HepG2 (cell line): ENCODE results near the gene SH3BGR. TPM values are rescaled to one million over a fixed set of nuclear protein-coding genes. Genes with fewer than 3 reads are reported as not detected.

ENCODE experiments used
- ATAC-seq: fragments of 200-7000 bp; cut with Tn5 transposase; 3 replicates; pipeline ENCODE4 v1.9.1; 2020; ENCODE audit warnings: mild to moderate bottlenecking, moderate library complexity
- BruUV-seq: library from RNA; stranded (reverse); fragments of 400-500 nt; replicated peaks from 2 replicates; lab custom pipeline; 2021; lab: Mats Ljungman, UMichigan
- CTCF ChIA-PET: fragments of 300-600 bp; formaldehyde crosslinking; extraction: SDS; loops from one replicate; lab custom pipeline; 2021; ENCODE audit warnings: low total read pairs, inconsistent platforms, low intra/inter-chr PET ratio; lab: Yijun Ruan, JAX
- POLR2A ChIA-PET: fragments of 350-600 bp; sonication (Branson Sonifier 250); formaldehyde crosslinking; loops from one replicate; lab custom pipeline; 2020; ENCODE audit warnings: antibody characterized with exemption, inconsistent platforms; lab: Yijun Ruan, JAX
- DNase-seq: peaks from one replicate; pipeline ENCODE4 v3.0.0-alpha.2; 2015; ENCODE audit warnings: low spot score
- FAIRE-seq: peaks from 3 replicates; lab custom pipeline; 2011; peaks lifted over from hg19 to GRCh38; lab: Jason Lieb, UNC
- H2AFZ ChIP-seq: one replicate; pipeline ENCODE4 v1.6.1; 2011; ENCODE audit warnings: low read length, inconsistent platforms
- H3K27ac ChIP-seq: fragments of 300-600 bp; 3 replicates; pipeline ENCODE4 v1.8.0; 2011; ENCODE audit warnings: mixed run types, mild to moderate bottlenecking, mixed read lengths, low read length, inconsistent platforms; ENCODE audit not compliant: insufficient read depth; ENCODE audit errors: extremely low read length
- H3K27me3 ChIP-seq, 2 experiments: fragments of 200-600 bp in 1 of 2; 2 replicates in 1 of 2; 3 replicates in 1 of 2; pipeline versions ENCODE4 v1.6.0 to v1.8.0; 2011; ENCODE audit warnings: low read length in 2 of 2, mild to moderate bottlenecking in 2 of 2, moderate library complexity in 2 of 2, inconsistent platforms in 1 of 2; ENCODE audit not compliant: insufficient read depth in 2 of 2, control insufficient read depth in 1 of 2
- H3K36me3 ChIP-seq, 2 experiments: fragments of 200-600 bp in 1 of 2; replicated peaks in 1 of 2; 2 replicates in 1 of 2; 3 replicates in 1 of 2; pipeline versions ENCODE4 v1.5.1 to v1.8.0; 2011; ENCODE audit warnings: low read length in 2 of 2, inconsistent platforms in 1 of 2; ENCODE audit not compliant: insufficient read depth in 2 of 2, control insufficient read depth in 1 of 2
- H3K4me1 ChIP-seq: 2 replicates; pipeline ENCODE4 v1.5.1; 2012; ENCODE audit warnings: low read length, inconsistent platforms; ENCODE audit not compliant: insufficient read depth
- H3K4me2 ChIP-seq: 2 replicates; pipeline ENCODE4 v1.6.0; 2011; ENCODE audit warnings: low read depth, low read length, inconsistent platforms
- H3K4me3 ChIP-seq, 3 experiments: fragments of 200-600 bp in 1 of 3; sonication (generic), shearing (Covaris generic) in 1 of 3; replicated peaks in 1 of 3; 2 replicates each; pipeline ENCODE4 v1.5.1; 2011 to 2016; ENCODE audit warnings: low read length in 3 of 3, inconsistent platforms in 2 of 3, low read depth in 2 of 3, mild to moderate bottlenecking in 2 of 3, control low read depth in 1 of 3, mixed read lengths in 1 of 3; ENCODE audit not compliant: insufficient read depth in 1 of 3
- H3K79me2 ChIP-seq: one replicate; pipeline ENCODE4 v1.6.1; 2011; ENCODE audit warnings: low read length, inconsistent platforms; ENCODE audit not compliant: insufficient read depth
- H3K9ac ChIP-seq: 2 replicates; pipeline ENCODE4 v1.6.0; 2011; ENCODE audit warnings: mild to moderate bottlenecking, low read depth, low read length, inconsistent platforms; ENCODE audit not compliant: insufficient read depth
- H3K9me3 ChIP-seq: 2 replicates; pipeline ENCODE4 v1.5.1; 2012; ENCODE audit warnings: mild to moderate bottlenecking, low read length
- H4K20me1 ChIP-seq: 2 replicates; pipeline ENCODE4 v1.6.0; 2011; ENCODE audit warnings: inconsistent platforms, mild to moderate bottlenecking, low read length, moderate library complexity; ENCODE audit not compliant: insufficient read depth
- BCL3 ChIP-seq: sonication (generic); formaldehyde crosslinking; IDR thresholded peaks from 2 replicates; pipeline ENCODE4 v1.5.1; 2020; ENCODE audit warnings: mild to moderate bottlenecking, missing genetic modification reagents, moderate library complexity
- CHD2 ChIP-seq: IDR thresholded peaks from 2 replicates; pipeline ENCODE4 v1.6.1; 2011; ENCODE audit warnings: low read depth, low read length, improper control_type of control experiment
- FOSL2 ChIP-seq: sonication (generic); formaldehyde crosslinking; IDR thresholded peaks from 2 replicates; pipeline ENCODE4 v1.4.0; 2020; ENCODE audit warnings: missing genetic modification reagents
- FOXP4 ChIP-seq: sonication (generic); formaldehyde crosslinking; IDR thresholded peaks from 2 replicates; pipeline ENCODE4 v1.4.0; 2020; ENCODE audit warnings: missing genetic modification reagents
- HOXA3 ChIP-seq: sonication (generic); formaldehyde crosslinking; IDR thresholded peaks from 2 replicates; pipeline ENCODE4 v1.5.0; 2020; ENCODE audit warnings: missing genetic modification reagents
- PAX8 ChIP-seq: sonication (generic); formaldehyde crosslinking; IDR thresholded peaks from 2 replicates; pipeline ENCODE4 v1.8.0; 2022; ENCODE audit warnings: mild to moderate bottlenecking, missing genetic modification reagents, borderline replicate concordance
- SKI ChIP-seq: fragments of 450-650 bp; IDR thresholded peaks from one replicate; pipeline ENCODE4 v1.6.1; 2018; ENCODE audit warnings: mild to moderate bottlenecking; ENCODE audit not compliant: partially characterized antibody
- SOX6 ChIP-seq, 2 experiments: fragments of 450-650 bp in 1 of 2; sonication (generic) in 1 of 2; formaldehyde crosslinking in 1 of 2; IDR thresholded peaks; 2 replicates each; pipeline versions ENCODE4 v1.4.0 to v1.6.1; 2017 to 2020; ENCODE audit warnings: antibody characterized with exemption in 1 of 2, mild to moderate bottlenecking in 1 of 2, missing genetic modification reagents in 1 of 2
- ZNF225 ChIP-seq: sonication (generic); formaldehyde crosslinking; IDR thresholded peaks from 2 replicates; pipeline ENCODE4 v1.4.0; 2020; ENCODE audit warnings: mild to moderate bottlenecking, missing genetic modification reagents
- ZNF253 ChIP-seq: sonication (generic); formaldehyde crosslinking; IDR thresholded peaks from 2 replicates; pipeline ENCODE4 v1.8.0; 2022; ENCODE audit warnings: mild to moderate bottlenecking, missing genetic modification reagents, borderline replicate concordance
- ZNF605 ChIP-seq: sonication (generic); formaldehyde crosslinking; IDR thresholded peaks from 2 replicates; pipeline ENCODE4 v1.8.0; 2022; ENCODE audit warnings: mild to moderate bottlenecking, missing genetic modification reagents
- ZNF7 ChIP-seq: IDR thresholded peaks from 2 replicates; pipeline ENCODE4 v1.6.1; 2016; ENCODE audit warnings: missing biosample characterization, missing genetic modification reagents
- ZNF703 ChIP-seq: sonication (generic); formaldehyde crosslinking; IDR thresholded peaks from 2 replicates; pipeline ENCODE4 v1.5.1; 2020; ENCODE audit warnings: missing genetic modification reagents, mild to moderate bottlenecking, moderate library complexity, borderline replicate concordance
- ZNF746 ChIP-seq: sonication (generic); formaldehyde crosslinking; IDR thresholded peaks from 2 replicates; pipeline ENCODE4 v1.8.0; 2022; ENCODE audit warnings: mild to moderate bottlenecking, missing genetic modification reagents
- ZNF768 ChIP-seq: sonication (generic); formaldehyde crosslinking; IDR thresholded peaks from 2 replicates; pipeline ENCODE4 v1.4.0; 2020; ENCODE audit warnings: missing genetic modification reagents
- ZNF775 ChIP-seq: sonication (generic); formaldehyde crosslinking; IDR thresholded peaks from 2 replicates; pipeline ENCODE4 v1.4.0; 2020; ENCODE audit warnings: missing genetic modification reagents, mild to moderate bottlenecking, moderate library complexity, borderline replicate concordance
- ZNF850 ChIP-seq: sonication (generic); formaldehyde crosslinking; conservative IDR thresholded peaks from 2 replicates; pipeline ENCODE4 v1.9.0; 2021; ENCODE audit warnings: mild to moderate bottlenecking, missing genetic modification reagents
- WGBS: methylation state at CpG from one replicate; pipeline ENCODE4 v1.1.6; 2017; ENCODE audit warnings: low lambda C conversion rate; 5-methylcytosine and 5-hydroxymethylcytosine counted together
- in situ Hi-C: cut with HindIII; loops from 2 replicates; pipeline ENCODE4 v1.10.0; 2017; ENCODE audit warnings: low pct_unique_long_range_greater_than_20kb; ENCODE audit not compliant: extremely low pct_ligation_motif_present
- intact Hi-C: fragments of 100-400 bp; cut with micrococcal nuclease; formaldehyde crosslinking; loops from one replicate; pipeline ENCODE4 v1.10.0; 2022; ENCODE audit not compliant: unreplicated experiment
- polyA plus RNA-seq, 8 experiments: library from polyadenylated mRNA; depleted of rRNA in 3 of 8; stranded (reverse) in 7 of 8; unstranded in 1 of 8; fragments of >200 nt; fragmentation: Illumina TruSeq in 4 of 8; extraction: Trizol in 4 of 8; gene quantifications; 2 replicates each; pipeline versions ENCODE4 v1.2.1 to v1.2.3, GENCODE V29; 2011 to 2016; ENCODE audit warnings: low read depth in 4 of 8, missing spikeins in 1 of 8, mixed read lengths in 1 of 8; ENCODE audit not compliant: insufficient read depth in 1 of 8
- total RNA-seq, 5 experiments: library from RNA; depleted of rRNA; stranded (reverse); fragments of >200 nt; fragmentation: Illumina TruSeq; extraction: Trizol; gene quantifications; 2 replicates each; pipeline ENCODE4 v1.2.3, GENCODE V29; 2016; ENCODE audit warnings: low read depth in 1 of 5
- TF ChIP-seq, protein P1 (sequence below): sonication (generic); formaldehyde crosslinking; IDR thresholded peaks from 2 replicates; pipeline ENCODE4 v1.8.0; 2023; ENCODE audit warnings: mild to moderate bottlenecking, missing genetic modification reagents
- TF ChIP-seq, protein P2 (sequence below): sonication (generic); formaldehyde crosslinking; IDR thresholded peaks from 2 replicates; pipeline ENCODE4 v1.4.0; 2020; ENCODE audit warnings: mild to moderate bottlenecking, missing genetic modification reagents

The SH3BGR gene
- total and polyA plus RNA-seq, 2 of the 13 experiments (the other 11 are each of a cell fraction or from before 2014, with no cell fraction given), result 0.48 TPM; not detected in 1

DNA sequence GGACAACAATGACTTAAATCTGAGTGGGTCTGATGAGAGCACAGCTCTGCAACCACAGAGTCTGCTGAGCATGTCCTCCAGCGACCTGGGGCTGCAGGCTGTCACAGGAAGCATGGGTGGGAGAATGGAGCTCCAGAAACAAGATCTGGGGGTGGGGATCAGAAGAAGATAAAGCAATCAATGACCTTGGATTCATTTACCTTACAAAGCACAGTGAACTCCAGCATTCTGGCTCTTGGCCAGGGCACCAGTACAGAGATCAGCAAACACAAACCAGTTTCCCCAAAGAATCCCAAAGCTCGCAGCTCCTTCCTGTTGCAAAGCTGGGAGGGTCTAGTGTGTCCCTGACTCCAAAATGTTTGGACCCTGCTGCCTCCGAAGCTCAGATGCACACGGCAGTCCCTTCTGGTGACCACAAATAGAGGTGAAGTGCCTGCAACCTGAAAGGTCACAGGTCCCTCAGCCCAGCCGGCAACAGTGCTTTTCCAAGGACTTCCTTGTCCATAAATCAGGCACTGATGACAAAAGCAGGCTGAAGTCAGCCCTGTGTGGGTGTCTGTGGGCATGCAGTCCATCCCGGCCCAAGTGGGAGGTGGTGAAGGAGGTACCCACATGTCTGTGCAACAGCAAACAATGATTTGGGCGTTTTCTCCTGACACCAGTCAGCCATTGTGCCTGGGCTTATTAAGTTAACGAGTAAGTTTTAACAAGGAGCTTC lies 76.1 kb downstream of the SH3BGR start:
- Histone ChIP-seq H3K36me3 (no peaks in the 10 kb centered on the region), H3K27me3 (no peaks in the 10 kb centered on the region), H3K9me3 (no peaks in the 10 kb centered on the region), H3K4me2 (peak overlapping the region; percentile 60), H3K79me2 (no peaks in the 10 kb centered on the region), H3K4me3 (0 out of 6 replicates have a peak overlapping the region, but pooled peaks of 1 of the 3 experiments have one; percentile 15), H3K27ac (no peak overlapping the region), H3K4me1 (peaks cover 25% of the 10 kb centered on the region), H2AFZ (no peak overlapping the region), H3K9ac (no peak overlapping the region), H4K20me1 (no peaks in the 10 kb centered on the region)
- peak; percentile 85 for FAIRE-seq
- intact Hi-C loops (no loop called here), in situ Hi-C loops (no loop called here)
- POLR2A ChIA-PET, result no interaction called here
- ATAC-seq, result peak; percentile 71
- peak; percentile 67 for DNase-seq
- no TSS peak for BruUV-seq
- WGBS, result 0% methylated on average over 4 of the region's 8 CpGs
- CTCF ChIA-PET, result no interaction called here
- TF ChIP-seq CHD2 (no peak), ZNF225 (CRISPR knock-in tag) (no peak), ZNF253 (CRISPR knock-in tag) (no peak), ZNF850 (CRISPR knock-in tag) (no peak), ZNF768 (CRISPR knock-in tag) (no peak), FOSL2 (CRISPR knock-in tag) (no peak), FOXP4 (CRISPR knock-in tag) (peak; percentile 51), HOXA3 (CRISPR knock-in tag) (no peak; the same call in 1 of the 2 replicates), SKI (no peak), PAX8 (no peak), ZNF775 (CRISPR knock-in tag) (no peak), ZNF746 (CRISPR knock-in tag) (no peak), SOX6 (IDR thresholded peaks at IDR 0.05) (no peak), SOX6 (CRISPR knock-in tag; IDR thresholded peaks at IDR 0.05) (peak; percentile 55; the same call in 1 of the 2 replicates), ZNF605 (no peak), ZNF7 (no peak), BCL3 (CRISPR knock-in tag) (no peak), ZNF703 (CRISPR knock-in tag) (no peak)
- TF ChIP-seq, protein P1, sequence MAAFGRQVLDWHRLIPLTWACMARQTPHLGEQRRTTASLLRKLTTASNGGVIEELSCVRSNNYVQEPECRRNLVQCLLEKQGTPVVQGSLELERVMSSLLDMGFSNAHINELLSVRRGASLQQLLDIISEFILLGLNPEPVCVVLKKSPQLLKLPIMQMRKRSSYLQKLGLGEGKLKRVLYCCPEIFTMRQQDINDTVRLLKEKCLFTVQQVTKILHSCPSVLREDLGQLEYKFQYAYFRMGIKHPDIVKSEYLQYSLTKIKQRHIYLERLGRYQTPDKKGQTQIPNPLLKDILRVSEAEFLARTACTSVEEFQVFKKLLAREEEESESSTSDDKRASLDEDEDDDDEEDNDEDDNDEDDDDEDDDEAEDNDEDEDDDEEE (CRISPR knock-in tag), result no peak
- TF ChIP-seq, protein P2, sequence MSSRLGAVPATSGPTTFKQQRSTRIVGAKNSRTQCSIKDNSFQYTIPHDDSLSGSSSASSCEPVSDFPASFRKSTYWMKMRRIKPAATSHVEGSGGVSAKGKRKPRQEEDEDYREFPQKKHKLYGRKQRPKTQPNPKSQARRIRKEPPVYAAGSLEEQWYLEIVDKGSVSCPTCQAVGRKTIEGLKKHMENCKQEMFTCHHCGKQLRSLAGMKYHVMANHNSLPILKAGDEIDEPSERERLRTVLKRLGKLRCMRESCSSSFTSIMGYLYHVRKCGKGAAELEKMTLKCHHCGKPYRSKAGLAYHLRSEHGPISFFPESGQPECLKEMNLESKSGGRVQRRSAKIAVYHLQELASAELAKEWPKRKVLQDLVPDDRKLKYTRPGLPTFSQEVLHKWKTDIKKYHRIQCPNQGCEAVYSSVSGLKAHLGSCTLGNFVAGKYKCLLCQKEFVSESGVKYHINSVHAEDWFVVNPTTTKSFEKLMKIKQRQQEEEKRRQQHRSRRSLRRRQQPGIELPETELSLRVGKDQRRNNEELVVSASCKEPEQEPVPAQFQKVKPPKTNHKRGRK (CRISPR knock-in tag), result no peak
